Stimulated activated CD8-positive, alpha-beta memory T cell treated with anti-CD3 and anti-CD28 coated beads, Interleukin-4, amount 100 ng/mL, for 48 hours (primary cell): ENCODE results near the gene NFKBIL1.
A peak's percentile ranks its signal among the peaks of the same experiment; 100 is the strongest.
"Not testable (repeated sequence)": the region's sequence is repeated elsewhere in the genome, so short reads cannot be mapped to it uniquely, and the experiment has no call there.

Experiments
- DNase-seq: peaks from one replicate; pipeline ENCODE4 v3.0.0-alpha.2; 2020

NFKBIL1 gene

GRCh38 chr6:31581434-31582229 lies 34.2 kb downstream of the NFKBIL1 start:
- peak; percentile 56 for DNase-seq

DNA sequence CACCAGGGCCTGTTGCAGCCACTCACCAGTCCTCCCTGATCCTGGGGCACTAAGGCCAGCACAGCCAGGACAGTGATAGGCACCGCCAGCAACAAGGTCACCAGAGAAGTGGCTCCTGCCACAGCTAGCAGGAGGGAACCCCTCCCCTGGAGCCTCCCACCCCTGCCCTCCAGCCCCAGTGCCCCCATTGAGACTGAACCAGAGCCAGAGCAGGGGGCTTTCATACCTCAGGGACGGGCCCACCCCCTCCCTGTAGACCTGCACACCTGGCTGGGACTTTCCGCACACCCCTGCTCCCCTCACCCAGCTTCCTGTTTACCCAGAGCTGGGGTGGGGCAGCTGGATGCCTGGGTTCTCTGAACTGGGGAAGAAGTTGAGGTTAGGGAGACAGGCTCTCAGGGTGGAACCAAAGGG lies 34.8 kb downstream of the NFKBIL1 start, which contains the start of gene LTB:
Gene LTB, minus strand, starts transcription at position 195 of the 414 bp plus-strand sequence. Its CDS starts 7 bp downstream, at position 188.
- peak; percentile 60 for DNase-seq

DNA sequence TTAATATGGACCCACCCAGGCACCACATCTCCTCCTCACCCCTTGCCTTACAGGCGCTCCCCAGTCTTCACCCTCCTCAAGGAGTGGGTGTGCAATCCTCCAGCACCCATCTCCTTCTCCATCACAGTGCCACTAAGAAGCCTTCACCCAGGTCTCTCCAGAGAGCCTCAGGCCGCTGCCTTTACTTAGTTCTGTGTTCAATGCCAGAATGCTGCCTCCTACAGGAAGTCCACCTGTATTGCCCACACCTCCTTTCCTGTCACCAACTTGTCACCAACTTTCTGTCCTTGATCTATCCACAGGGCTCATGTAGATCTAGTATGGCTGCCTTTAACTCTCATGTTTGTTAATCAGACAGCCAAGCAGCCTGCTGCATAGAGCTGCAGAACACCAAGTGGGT lies 38.1 kb downstream of the NFKBIL1 start:
- DNase-seq = peak; percentile 64

- no peak for DNase-seq
These were observed 38.6 kb downstream of the NFKBIL1 start, which contains the start of gene LST1 for GRCh38 chr6:31586008-31586407. TSS of gene LST1 (plus strand) at chr6:31586277. CDS start at chr6:31587300, 1,023 bp downstream.

DNA sequence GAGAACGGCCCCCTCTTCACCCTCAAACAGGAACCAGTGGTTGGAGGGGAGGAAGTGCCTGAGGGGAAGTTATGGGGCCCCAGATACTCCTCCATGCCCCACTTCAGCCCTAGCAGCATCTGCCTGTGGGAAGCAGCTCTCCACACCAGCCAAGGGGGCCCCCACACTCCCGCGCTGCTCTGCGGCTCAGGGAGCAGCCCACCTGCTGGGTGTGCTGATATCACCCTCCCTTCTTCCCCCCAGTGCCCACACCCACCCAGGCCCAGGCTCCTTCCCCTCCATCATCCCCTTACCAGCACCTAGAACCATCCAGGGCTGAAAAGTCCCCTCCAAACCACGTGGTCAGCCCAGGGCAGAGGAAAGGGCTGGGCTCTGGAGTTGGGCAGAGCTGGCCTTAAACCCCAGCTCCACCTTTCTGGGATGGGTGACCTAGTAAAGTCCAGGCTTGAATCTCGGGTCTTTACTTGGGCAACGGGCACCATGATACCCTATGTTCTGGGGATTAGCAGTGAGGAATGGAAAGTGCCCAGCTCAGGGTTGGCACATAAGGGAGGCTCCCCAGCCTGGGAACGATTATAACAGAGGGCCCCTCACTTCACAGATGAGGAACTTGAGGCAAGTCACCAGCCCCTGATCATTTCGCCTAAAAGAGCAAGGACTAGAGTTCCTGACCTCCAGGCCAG lies 39.3 kb downstream of the NFKBIL1 start:
- peak; percentile 49 for DNase-seq

GRCh38 chr6:31587791-31588777 lies 40.7 kb downstream of the NFKBIL1 start:
- no peak for DNase-seq

GRCh38 chr6:31588871-31589650 lies 41.7 kb downstream of the NFKBIL1 start:
- no peak for DNase-seq

DNA sequence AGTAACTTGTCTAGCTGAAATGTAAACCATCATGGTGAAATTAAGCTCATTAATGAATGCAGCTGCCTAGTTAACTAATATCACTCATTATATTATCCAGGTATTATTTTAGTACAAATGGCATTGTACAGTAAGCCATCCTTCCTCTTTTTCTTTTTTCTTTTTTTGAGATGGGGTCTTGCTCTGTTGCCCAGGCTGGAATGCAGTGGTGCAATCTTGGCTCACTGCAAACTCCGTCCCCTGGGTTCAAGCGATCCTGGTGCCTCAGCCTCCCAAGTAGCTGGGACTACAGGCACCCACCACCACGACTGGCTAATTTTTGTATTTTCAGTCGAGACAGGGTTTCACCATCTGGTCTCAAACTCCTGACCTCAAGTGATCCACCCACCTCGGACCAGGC lies 43.3 kb downstream of the NFKBIL1 start:
- DNase-seq = not testable (repeated sequence)

- no peak for DNase-seq
These were observed 45.0 kb downstream of the NFKBIL1 start for GRCh38 chr6:31592396-31592771.

GRCh38 chr6:31597006-31597405 lies 49.6 kb downstream of the NFKBIL1 start:
- DNase-seq = peak; percentile 54

DNA sequence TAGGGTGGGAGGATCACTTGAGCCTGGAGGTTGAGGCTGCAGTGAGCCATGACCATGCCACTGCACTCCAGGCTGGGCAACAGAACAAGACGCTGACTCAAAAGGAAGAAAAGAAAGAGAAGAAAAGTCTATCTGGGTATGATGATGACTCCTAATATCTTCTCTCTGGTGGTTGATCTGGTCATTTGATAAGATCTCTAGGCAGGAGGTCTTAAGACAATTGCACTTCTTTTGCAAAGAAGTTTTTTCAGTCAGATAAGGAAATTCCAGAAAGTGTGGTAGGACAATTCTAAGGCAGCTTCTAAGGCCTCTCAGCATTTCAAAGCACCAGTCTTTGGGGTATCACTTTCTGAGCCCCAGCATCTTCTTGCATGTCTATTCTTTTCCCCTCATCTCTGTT lies 59.9 kb downstream of the NFKBIL1 start:
- no peak for DNase-seq
